ENCODE measurements around the gene CPN1. TPM values are rescaled to one million over a fixed set of nuclear protein-coding genes. Genes with fewer than 3 reads are reported as not detected.

The CPN1 gene
- total RNA-seq, 1 donor from 2014 or later: not detected

GRCh38 chr10:100043344-100043743 is 38.3 kb downstream of the CPN1 start:
- Histone ChIP-seq H3K27ac (ENCODE audit: low read depth, low read length) (no peak overlapping the region), H3K79me2 (ENCODE audit: insufficient read depth, low read length) (no peaks in the 10 kb centered on the region), H3K27me3 (ENCODE audit: insufficient read depth, low read length) (no peaks in the 10 kb centered on the region), H3K4me1 (ENCODE audit: insufficient read depth, low read length) (peaks cover 3% of the 10 kb centered on the region), H3K4me2 (ENCODE audit: low read length) (no peak overlapping the region), H2AFZ (ENCODE audit: low read depth, low read length) (peak overlapping the region; percentile 37), H3K36me3 (ENCODE audit: insufficient read depth, low read length) (no peaks in the 10 kb centered on the region), H3K4me3 (ENCODE audit: insufficient read depth, low read depth, low read length) (no peak overlapping the region), H3K9me3 (ENCODE audit: insufficient read depth, low read depth, low read length) (no peaks in the 10 kb centered on the region), H3K9ac (ENCODE audit: low read length) (no peak overlapping the region), H4K20me1 (ENCODE audit: insufficient read depth, low read length) (no peaks in the 10 kb centered on the region)
- no peak for TF ChIP-seq CTCF (IDR thresholded peaks at IDR 0.05; ENCODE audit: insufficient read depth, low read depth, low read length)
- no peak for TF ChIP-seq EZH2 (IDR thresholded peaks at IDR 0.05; ENCODE audit: insufficient read depth, low read length)
- DNase-seq (ENCODE audit: low read depth) (no peak), FAIRE-seq (no peak)
- no peak overlapping the region for H3K4me3 Mint-ChIP-seq (ENCODE audit: unreplicated experiment)
- no peaks in the 10 kb centered on the region for H3K27me3 Mint-ChIP-seq (ENCODE audit: low read depth, unreplicated experiment)
- H3K4me1 Mint-ChIP-seq (ENCODE audit: low read depth, unreplicated experiment): peaks cover 16% of the 10 kb centered on the region
- no peak overlapping the region for H3K27ac Mint-ChIP-seq (ENCODE audit: unreplicated experiment)
- H3K9me3 Mint-ChIP-seq (ENCODE audit: unreplicated experiment): no peaks in the 10 kb centered on the region
- H3K36me3 Mint-ChIP-seq (ENCODE audit: low read depth, unreplicated experiment): no peaks in the 10 kb centered on the region

GRCh38 chr10:100041306-100042002 is 40.2 kb downstream of the CPN1 start:
- H3K4me3 Mint-ChIP-seq (ENCODE audit: unreplicated experiment): no peak overlapping the region

More at GRCh38 chr10:100041306-100042002, 40.2 kb downstream of the CPN1 start:
- peaks cover 3% of the 10 kb centered on the region for H3K27me3 Mint-ChIP-seq (ENCODE audit: low read depth, unreplicated experiment)
- H3K9me3 ChIP-seq (ENCODE audit: insufficient read depth, low read depth, low read length): no peaks in the 10 kb centered on the region
- TF ChIP-seq EZH2 (IDR thresholded peaks at IDR 0.05; ENCODE audit: insufficient read depth, low read length) (no peak), CTCF (IDR thresholded peaks at IDR 0.05; ENCODE audit: insufficient read depth, low read depth, low read length) (no peak)
- peaks cover 3% of the 10 kb centered on the region for H3K4me1 ChIP-seq (ENCODE audit: insufficient read depth, low read length)
- peaks cover 2% of the 10 kb centered on the region for H3K9me3 Mint-ChIP-seq (ENCODE audit: unreplicated experiment)
- peaks cover 16% of the 10 kb centered on the region for H3K4me1 Mint-ChIP-seq (ENCODE audit: low read depth, unreplicated experiment)
- H3K36me3 ChIP-seq (ENCODE audit: insufficient read depth, low read length): no peaks in the 10 kb centered on the region
- FAIRE-seq (no peak), DNase-seq (ENCODE audit: low read depth) (no peak)
- H3K4me2 ChIP-seq (ENCODE audit: low read length): no peak overlapping the region
- no peak overlapping the region for H3K27ac ChIP-seq (ENCODE audit: low read depth, low read length)
- H3K9ac ChIP-seq (ENCODE audit: low read length): no peak overlapping the region
- no peak overlapping the region for H3K27ac Mint-ChIP-seq (ENCODE audit: unreplicated experiment)
- H2AFZ ChIP-seq (ENCODE audit: low read depth, low read length): no peak overlapping the region
- no peaks in the 10 kb centered on the region for H3K27me3 ChIP-seq (ENCODE audit: insufficient read depth, low read length)
- H3K79me2 ChIP-seq (ENCODE audit: insufficient read depth, low read length): no peaks in the 10 kb centered on the region
- peaks cover 2% of the 10 kb centered on the region for H3K36me3 Mint-ChIP-seq (ENCODE audit: low read depth, unreplicated experiment)
- H4K20me1 ChIP-seq (ENCODE audit: insufficient read depth, low read length): no peaks in the 10 kb centered on the region
- no peak overlapping the region for H3K4me3 ChIP-seq (ENCODE audit: insufficient read depth, low read depth, low read length)
